ENCODE results near the gene ZDHHC11.
"Not testable (repeated sequence)": the region's sequence is repeated elsewhere in the genome, so short reads cannot be mapped to it uniquely, and the experiment has no call there.

Gene ZDHHC11

DNA sequence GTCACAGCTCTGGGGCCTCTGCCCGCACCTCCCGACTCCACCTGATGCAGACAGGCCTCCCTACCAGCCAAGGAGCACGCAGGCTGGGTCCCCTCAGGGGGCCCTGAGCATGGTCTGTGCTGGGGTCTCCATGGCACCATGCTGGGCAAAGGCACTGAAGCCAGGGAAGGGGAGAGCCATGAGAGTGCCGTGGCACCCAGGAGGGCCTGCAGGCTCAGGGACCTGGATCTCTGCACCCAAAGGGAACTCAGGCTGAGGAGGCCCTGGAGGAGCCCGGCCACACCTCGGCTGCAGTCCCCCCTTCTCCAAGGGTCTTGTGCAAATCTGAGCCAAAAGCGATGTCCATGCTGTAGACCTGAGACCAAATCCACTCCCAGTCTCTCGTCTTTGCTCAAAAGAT is 98.8 kb downstream of the ZDHHC11 start:
- not testable (repeated sequence) for H3K27ac ChIP-seq; DNase-seq (ENCODE audit: low read depth, low spot score)

- H3K27ac ChIP-seq: no peak overlapping the region
- DNase-seq (ENCODE audit: low read depth, low spot score): no peak
These were observed 99.3 kb downstream of the ZDHHC11 start for GRCh38 chr5:751496-751895.

DNA sequence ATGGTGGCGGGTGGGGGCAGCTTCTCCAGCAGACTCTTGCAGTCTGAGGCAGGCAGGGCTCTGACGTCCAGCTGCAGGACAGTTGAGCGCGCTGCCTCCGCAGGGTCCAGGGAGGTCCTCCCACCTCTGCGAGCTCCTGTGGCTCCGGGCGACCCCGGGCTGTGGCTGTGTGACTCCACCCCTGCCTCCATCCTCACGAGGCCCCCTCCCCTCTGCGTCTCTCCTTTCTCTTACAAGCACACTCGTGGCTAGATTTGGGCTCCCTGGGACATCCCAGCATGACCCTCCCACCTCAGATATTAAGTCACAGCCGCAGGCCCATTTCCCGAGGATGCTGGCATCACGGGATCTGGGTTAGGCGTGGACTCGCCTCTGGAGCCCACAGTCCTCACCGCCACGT is 100.6 kb downstream of the ZDHHC11 start:
- not testable (repeated sequence) for H3K27ac ChIP-seq; DNase-seq (ENCODE audit: low read depth, low spot score)

GRCh38 chr5:749101-749670 is 101.6 kb downstream of the ZDHHC11 start:
- no peak overlapping the region for H3K27ac ChIP-seq
- no peak for DNase-seq (ENCODE audit: low read depth, low spot score)

GRCh38 chr5:748011-748980 is 102.5 kb downstream of the ZDHHC11 start:
- not testable (repeated sequence) for H3K27ac ChIP-seq; DNase-seq (ENCODE audit: low read depth, low spot score)

GRCh38 chr5:747303-747844 is 103.4 kb downstream of the ZDHHC11 start:
- not testable (repeated sequence) for DNase-seq (ENCODE audit: low read depth, low spot score); H3K27ac ChIP-seq

DNA sequence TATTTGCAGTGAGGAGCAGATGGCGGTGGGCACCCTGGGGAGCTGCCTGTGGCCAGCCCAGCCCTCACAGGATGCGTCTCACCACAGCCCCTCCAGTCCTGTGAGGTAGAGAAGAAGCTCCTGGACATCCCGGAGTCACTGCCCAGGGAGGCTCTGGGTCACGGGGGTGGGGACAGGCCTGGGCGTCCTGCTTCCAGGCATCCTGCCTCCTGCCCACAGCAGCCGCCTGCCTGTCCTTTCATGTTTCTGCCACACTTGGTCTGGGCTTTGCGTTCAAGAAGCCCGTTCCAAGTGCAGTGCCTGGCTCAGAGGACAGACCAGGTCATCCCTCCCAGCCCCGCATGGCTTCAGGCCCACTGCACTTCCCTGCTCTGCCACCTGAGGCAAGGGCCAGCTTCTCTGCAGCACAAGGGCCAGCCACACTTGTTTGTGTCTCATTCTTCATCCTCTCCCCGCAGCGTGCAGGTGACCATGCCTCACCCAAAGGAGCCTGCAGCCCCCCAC is 104.5 kb downstream of the ZDHHC11 start:
- no peak for DNase-seq (ENCODE audit: low read depth, low spot score)
- no peak overlapping the region for H3K27ac ChIP-seq

Measured in epithelial cell of prostate (primary cell).